ENCODE measurements around the gene SUPT20HL1.
"Not testable (repeated sequence)": the region's sequence is repeated elsewhere in the genome, so short reads cannot be mapped to it uniquely, and the experiment has no call there.

- not testable (repeated sequence) for TF ChIP-seq CREB1 (CRISPR knock-in tag; IDR thresholded peaks at IDR 0.05; ENCODE audit: low read depth); CTCF (conservative IDR thresholded peaks at IDR 0.05; ENCODE audit: low read depth in 2 of 2); EZH2 (IDR thresholded peaks at IDR 0.05; ENCODE audit: low read depth, unreplicated experiment); POLR2AphosphoS5 (IDR thresholded peaks at IDR 0.05; ENCODE audit: low read depth); EZH2phosphoT487 (IDR thresholded peaks at IDR 0.05; ENCODE audit: unreplicated experiment); REST (IDR thresholded peaks at IDR 0.05; ENCODE audit: unreplicated experiment)
Measured at GRCh38 chrX:24363432-24364181, 3.2 kb downstream of the SUPT20HL1 start.

All from GM23338 (cell line).